ENCODE measurements around the gene TMEM52. TPM values are rescaled to one million over a fixed set of nuclear protein-coding genes. Genes with fewer than 3 reads are reported as not detected.
"Not testable (repeated sequence)": the region's sequence is repeated elsewhere in the genome, so short reads cannot be mapped to it uniquely, and the experiment has no call there.

TMEM52 gene
- total RNA-seq, 1 experiment from 2014 or later: 0.52 TPM

GRCh38 chr1:1946540-1946939, 27.5 kb upstream of the TMEM52 start:
- no peak for DNase-seq (ENCODE audit: low read depth)

GRCh38 chr1:1945782-1946393, 26.8 kb upstream of the TMEM52 start:
- DNase-seq (ENCODE audit: low read depth): no peak

- peak; percentile 14 for DNase-seq (ENCODE audit: low read depth)
Observed at GRCh38 chr1:1943834-1944570, 24.9 kb upstream of the TMEM52 start.

- no peak for DNase-seq (ENCODE audit: low read depth)
Observed at GRCh38 chr1:1942753-1943656, 23.9 kb upstream of the TMEM52 start.

GRCh38 chr1:1941868-1942752, 23.0 kb upstream of the TMEM52 start:
- no peak for DNase-seq (ENCODE audit: low read depth)

- no peak for DNase-seq (ENCODE audit: low read depth)
Observed at GRCh38 chr1:1941211-1941841, 22.2 kb upstream of the TMEM52 start.

GRCh38 chr1:1940123-1940425, 21.0 kb upstream of the TMEM52 start:
- no peak for DNase-seq (ENCODE audit: low read depth)

GRCh38 chr1:1939296-1940122, 20.4 kb upstream of the TMEM52 start:
- no peak for DNase-seq (ENCODE audit: low read depth)

GRCh38 chr1:1938613-1939295, 19.7 kb upstream of the TMEM52 start:
- DNase-seq (ENCODE audit: low read depth): no peak

GRCh38 chr1:1938276-1938573, 19.1 kb upstream of the TMEM52 start:
- DNase-seq (ENCODE audit: low read depth): no peak

GRCh38 chr1:1937549-1938275, 18.6 kb upstream of the TMEM52 start:
- DNase-seq (ENCODE audit: low read depth): no peak

GRCh38 chr1:1937061-1937460, 18.0 kb upstream of the TMEM52 start:
- DNase-seq (ENCODE audit: low read depth): no peak

GRCh38 chr1:1934848-1935247, 15.8 kb upstream of the TMEM52 start:
- not testable (repeated sequence) for DNase-seq (ENCODE audit: low read depth)

- DNase-seq (ENCODE audit: low read depth): no peak
Observed at GRCh38 chr1:1929639-1930545, 10.8 kb upstream of the TMEM52 start.

GRCh38 chr1:1929102-1929638, 10.1 kb upstream of the TMEM52 start:
- DNase-seq (ENCODE audit: low read depth): no peak

GRCh38 chr1:1928231-1929101, 9.4 kb upstream of the TMEM52 start:
- DNase-seq (ENCODE audit: low read depth): no peak

GRCh38 chr1:1927751-1928150, 8.7 kb upstream of the TMEM52 start:
- DNase-seq (ENCODE audit: low read depth): no peak

Measured in LHCN-M2 (cell line).